Right ventricle myocardium inferior (tissue), 1 donor: ENCODE measurements around the gene CDC23. TPM values are rescaled to one million over a fixed set of nuclear protein-coding genes. Genes with fewer than 3 reads are reported as not detected.
"Not testable (repeated sequence)": the region's sequence is repeated elsewhere in the genome, so short reads cannot be mapped to it uniquely, and the experiment has no call there.

Experiments used
- ATAC-seq: fragments of 200-7000 bp; cut with Tn5 transposase; one replicate; pipeline ENCODE4 v1.9.1; 2020; ENCODE audit warnings: mild to moderate bottlenecking, moderate library complexity
- DNase-seq: peaks from one replicate; pipeline ENCODE4 v3.0.0; 2021; ENCODE audit errors: missing footprints
- intact Hi-C: fragments of 100-400 bp; cut with DNase I; formaldehyde crosslinking; loops from one replicate; pipeline ENCODE4 v1.11.0; 2022
- long read RNA-seq: library from polyadenylated mRNA; unstranded; transcript quantifications from one replicate; pipeline ENCODE4 v2.0.0, GENCODE V29; 2021
- total RNA-seq: library from RNA; stranded (reverse); fragmentation: NEBNext Ultra II Directional; extraction: Animal tissue kit (Norgen Biotek cat#: 25700); gene quantifications from one replicate; pipeline ENCODE4 v1.2.1, GENCODE V29; 2021
- donor health status: DM: no; HTN: yes; CAD: no; lungs with severe emphysema.

The CDC23 gene
- 16.0 TPM for total RNA-seq
- long read RNA-seq, transcript CDC23-202 (16 exons, 3,155 nt), result major isoform, 14 of 18 reads
- long read RNA-seq, partial matches to known transcripts, result 1 of 18 reads
- long read RNA-seq, other reads (novel, unspliced or antisense), result 0 of 18 reads

GRCh38 chr5:138213161-138214029, at the start of gene CDC23:
Gene CDC23, minus strand, starts transcription at chr5:138213323. Its CDS starts 11 bp downstream, at chr5:138213312.
- intact Hi-C loops, result no loop called here
- DNase-seq (peak; percentile 93), ATAC-seq (peak; percentile 97)

- intact Hi-C loops, result no loop called here
- no peak for ATAC-seq
These were observed 45.7 kb upstream of the CDC23 start for GRCh38 chr5:138258704-138259292.

GRCh38 chr5:138257583-138257982, 44.5 kb upstream of the CDC23 start:
- ATAC-seq, result no peak
- intact Hi-C loops, result no loop called here
- no peak for DNase-seq

More at GRCh38 chr5:138258704-138259292, 45.7 kb upstream of the CDC23 start:
- DNase-seq, result no peak

GRCh38 chr5:138252944-138253343, 39.8 kb upstream of the CDC23 start:
- intact Hi-C loops, result no loop called here
- ATAC-seq (no peak), DNase-seq (no peak)

- intact Hi-C loops, DNase-seq, ATAC-seq: not testable (repeated sequence)
These were observed 34.7 kb upstream of the CDC23 start for GRCh38 chr5:138247800-138248199.

- ATAC-seq (no peak), DNase-seq (no peak)
- intact Hi-C loops, result no loop called here
These were observed 33.7 kb upstream of the CDC23 start for GRCh38 chr5:138246822-138247221.

GRCh38 chr5:138246334-138246733, 33.2 kb upstream of the CDC23 start:
- no peak for ATAC-seq
- intact Hi-C loops, result no loop called here
- no peak for DNase-seq

- ATAC-seq (no peak), DNase-seq (no peak)
- intact Hi-C loops, result no loop called here
These were observed 32.6 kb upstream of the CDC23 start for GRCh38 chr5:138245717-138246116.

- DNase-seq (no peak), ATAC-seq (peak; percentile 13)
- intact Hi-C loops, result no loop called here
These were observed 30.7 kb upstream of the CDC23 start for GRCh38 chr5:138243794-138244193.

GRCh38 chr5:138241688-138242571, 28.8 kb upstream of the CDC23 start:
- DNase-seq, result peak; percentile 70
- peak; percentile 73 for ATAC-seq
- intact Hi-C loops, result no loop called here

GRCh38 chr5:138240650-138241385, 27.7 kb upstream of the CDC23 start:
- intact Hi-C loops, result no loop called here
- DNase-seq, result no peak
- ATAC-seq, result no peak

- intact Hi-C loops, result no loop called here
- ATAC-seq (no peak), DNase-seq (no peak)
These were observed 24.9 kb upstream of the CDC23 start for GRCh38 chr5:138238034-138238433.

- intact Hi-C loops, result no loop called here
- no peak for ATAC-seq
- DNase-seq, result no peak
These were observed 21.5 kb upstream of the CDC23 start for GRCh38 chr5:138234651-138235050.

- no peak for ATAC-seq
- no peak for DNase-seq
- intact Hi-C loops, result no loop called here
These were observed 20.2 kb upstream of the CDC23 start for GRCh38 chr5:138233280-138233679.

- ATAC-seq, result peak; percentile 49
- intact Hi-C loops, result no loop called here
- DNase-seq, result no peak
These were observed 18.0 kb upstream of the CDC23 start for GRCh38 chr5:138230981-138231589.

- DNase-seq (no peak), ATAC-seq (peak; percentile 91)
- intact Hi-C loops, result no loop called here
These were observed 17.1 kb upstream of the CDC23 start for GRCh38 chr5:138230261-138230660.

GRCh38 chr5:138229387-138229786, 16.3 kb upstream of the CDC23 start:
- DNase-seq (no peak), ATAC-seq (no peak)
- intact Hi-C loops, result no loop called here

- intact Hi-C loops, result no loop called here
- no peak for ATAC-seq
- no peak for DNase-seq
These were observed 13.8 kb upstream of the CDC23 start for GRCh38 chr5:138226910-138227309.
